ENCODE data around the gene MYH14. TPM values are rescaled to one million over a fixed set of nuclear protein-coding genes. Genes with fewer than 3 reads are reported as not detected.
"Not testable (repeated sequence)": the region's sequence is repeated elsewhere in the genome, so short reads cannot be mapped to it uniquely, and the experiment has no call there.

Gene MYH14
- total RNA-seq, 1 donor from 2014 or later: 85.4 TPM

GRCh38 chr19:50215820-50216219 is 12.4 kb downstream of the MYH14 start:
- no peak for DNase-seq (ENCODE audit: low spot score)
- intact Hi-C loops (cut with DNase I): no loop called here

- intact Hi-C loops (cut with DNase I): no loop called here
- no peak for DNase-seq (ENCODE audit: low spot score)
Measured at GRCh38 chr19:50221087-50221486, 17.7 kb downstream of the MYH14 start.

GRCh38 chr19:50222691-50223438 is 19.4 kb downstream of the MYH14 start:
- no peak for DNase-seq (ENCODE audit: low spot score)
- intact Hi-C loops (cut with DNase I): no loop called here

- intact Hi-C loops (cut with DNase I): no loop called here
- DNase-seq (ENCODE audit: low spot score): no peak
Measured at GRCh38 chr19:50223439-50223716, 20.0 kb downstream of the MYH14 start.

- intact Hi-C loops (cut with DNase I): no loop called here
- DNase-seq (ENCODE audit: low spot score): no peak
Measured at GRCh38 chr19:50224986-50225747, 21.7 kb downstream of the MYH14 start.

- intact Hi-C loops (cut with DNase I): no loop called here
- DNase-seq (ENCODE audit: low spot score): no peak
Measured at GRCh38 chr19:50226536-50226935, 23.1 kb downstream of the MYH14 start.

GRCh38 chr19:50228153-50228552 is 24.7 kb downstream of the MYH14 start:
- intact Hi-C loops (cut with DNase I); DNase-seq (ENCODE audit: low spot score): not testable (repeated sequence)

- intact Hi-C loops (cut with DNase I): no loop called here
- no peak for DNase-seq (ENCODE audit: low spot score)
Measured at GRCh38 chr19:50230379-50231351, 27.2 kb downstream of the MYH14 start.

- not testable (repeated sequence) for DNase-seq (ENCODE audit: low spot score)
Measured at GRCh38 chr19:50231417-50231816, 28.0 kb downstream of the MYH14 start.

GRCh38 chr19:50231821-50232220 is 28.4 kb downstream of the MYH14 start:
- no peak for DNase-seq (ENCODE audit: low spot score)
- intact Hi-C loops (cut with DNase I): no loop called here

More at GRCh38 chr19:50231417-50231816, 28.0 kb downstream of the MYH14 start:
- intact Hi-C loops (cut with DNase I): not testable (repeated sequence)

- intact Hi-C loops (cut with DNase I): no loop called here
- DNase-seq (ENCODE audit: low spot score): no peak
Measured at GRCh38 chr19:50232600-50232999, 29.2 kb downstream of the MYH14 start.

- no peak for DNase-seq (ENCODE audit: low spot score)
- intact Hi-C loops (cut with DNase I): no loop called here
Measured at GRCh38 chr19:50233308-50233910, 30.0 kb downstream of the MYH14 start.

- DNase-seq (ENCODE audit: low spot score); intact Hi-C loops (cut with DNase I): not testable (repeated sequence)
Measured at GRCh38 chr19:50237493-50237892, 34.1 kb downstream of the MYH14 start.

- DNase-seq (ENCODE audit: low spot score): no peak
- intact Hi-C loops (cut with DNase I): no loop called here
Measured at GRCh38 chr19:50238043-50238442, 34.6 kb downstream of the MYH14 start.

GRCh38 chr19:50239921-50240590 is 36.6 kb downstream of the MYH14 start:
- intact Hi-C loops (cut with DNase I): no loop called here
- no peak for DNase-seq (ENCODE audit: low spot score)

GRCh38 chr19:50242581-50242980 is 39.2 kb downstream of the MYH14 start:
- intact Hi-C loops (cut with DNase I): no loop called here
- no peak for DNase-seq (ENCODE audit: low spot score)

- intact Hi-C loops (cut with DNase I): no loop called here
Measured at GRCh38 chr19:50244695-50245094, 41.3 kb downstream of the MYH14 start.

GRCh38 chr19:50248413-50248812 is 45.0 kb downstream of the MYH14 start:
- DNase-seq (ENCODE audit: low spot score): no peak
- intact Hi-C loops (cut with DNase I): no loop called here

More at GRCh38 chr19:50244695-50245094, 41.3 kb downstream of the MYH14 start:
- no peak for DNase-seq (ENCODE audit: low spot score)

- intact Hi-C loops (cut with DNase I): no loop called here
- no peak for DNase-seq (ENCODE audit: low spot score)
Measured at GRCh38 chr19:50248826-50249225, 45.4 kb downstream of the MYH14 start.
